Glomerular endothelial cell (primary cell): ENCODE data around the gene HNRNPF. TPM values are rescaled to one million over a fixed set of nuclear protein-coding genes. Genes with fewer than 3 reads are reported as not detected.
"Not testable (repeated sequence)": the region's sequence is repeated elsewhere in the genome, so short reads cannot be mapped to it uniquely, and the experiment has no call there.

Source experiments
- DNase-seq: peaks from one replicate; pipeline ENCODE4 v3.0.0-alpha.2; 2011; ENCODE audit warnings: low read depth, low spot score; ENCODE audit errors: extremely low read depth
- total RNA-seq: library from RNA; depleted of rRNA; stranded (reverse); fragments of >200 nt; gene quantifications from 2 replicates; pipeline ENCODE4 v1.2.3, GENCODE V29; 2015

The HNRNPF gene, protein sequence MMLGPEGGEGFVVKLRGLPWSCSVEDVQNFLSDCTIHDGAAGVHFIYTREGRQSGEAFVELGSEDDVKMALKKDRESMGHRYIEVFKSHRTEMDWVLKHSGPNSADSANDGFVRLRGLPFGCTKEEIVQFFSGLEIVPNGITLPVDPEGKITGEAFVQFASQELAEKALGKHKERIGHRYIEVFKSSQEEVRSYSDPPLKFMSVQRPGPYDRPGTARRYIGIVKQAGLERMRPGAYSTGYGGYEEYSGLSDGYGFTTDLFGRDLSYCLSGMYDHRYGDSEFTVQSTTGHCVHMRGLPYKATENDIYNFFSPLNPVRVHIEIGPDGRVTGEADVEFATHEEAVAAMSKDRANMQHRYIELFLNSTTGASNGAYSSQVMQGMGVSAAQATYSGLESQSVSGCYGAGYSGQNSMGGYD
- 175 and 203 TPM in 2 replicates for total RNA-seq

DNA sequence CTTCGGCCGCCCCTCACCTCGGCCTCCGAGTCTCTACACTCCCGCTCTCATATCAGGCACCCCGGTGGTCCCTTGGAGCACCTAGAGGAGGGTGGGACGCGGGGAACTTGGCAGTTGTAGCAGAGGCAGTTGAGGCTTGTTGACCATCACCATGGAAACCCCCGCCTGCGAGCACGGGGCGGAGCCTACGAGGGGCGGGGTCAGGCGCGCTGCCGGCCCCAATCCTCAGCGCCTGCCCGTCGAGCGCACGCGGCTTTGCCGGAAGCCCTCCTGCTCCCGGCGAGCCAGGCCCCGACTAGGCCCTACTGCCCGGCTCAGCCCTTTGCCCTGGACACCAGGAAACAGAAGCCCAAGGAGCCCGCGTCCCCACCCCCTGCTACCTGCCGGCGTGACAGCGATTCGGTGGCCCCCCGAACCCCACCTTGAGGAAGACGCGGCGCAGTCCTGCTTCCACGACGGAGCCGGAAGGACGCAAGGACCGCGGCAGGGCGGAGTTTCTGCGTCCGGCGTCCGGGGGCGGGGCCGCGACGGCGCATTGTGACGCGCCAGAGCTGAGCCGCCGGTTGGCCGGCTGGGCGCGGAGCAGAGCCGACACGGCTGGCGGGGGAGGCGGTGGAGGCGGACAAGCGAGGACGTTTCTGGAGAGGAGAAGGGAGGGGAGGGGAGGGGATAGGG lies at the start of gene HNRNPF:
Gene HNRNPF (minus strand): TSS at position 477 of the 675 bp plus-strand sequence. CDS start 21,302 bp downstream, outside the sequence.
- DNase-seq, result no peak

- no peak for DNase-seq
Observed at GRCh38 chr10:43458227-43458626, 49.2 kb upstream of the HNRNPF start.

- DNase-seq, result not testable (repeated sequence)
Observed at GRCh38 chr10:43456561-43456960, 47.6 kb upstream of the HNRNPF start.

DNA sequence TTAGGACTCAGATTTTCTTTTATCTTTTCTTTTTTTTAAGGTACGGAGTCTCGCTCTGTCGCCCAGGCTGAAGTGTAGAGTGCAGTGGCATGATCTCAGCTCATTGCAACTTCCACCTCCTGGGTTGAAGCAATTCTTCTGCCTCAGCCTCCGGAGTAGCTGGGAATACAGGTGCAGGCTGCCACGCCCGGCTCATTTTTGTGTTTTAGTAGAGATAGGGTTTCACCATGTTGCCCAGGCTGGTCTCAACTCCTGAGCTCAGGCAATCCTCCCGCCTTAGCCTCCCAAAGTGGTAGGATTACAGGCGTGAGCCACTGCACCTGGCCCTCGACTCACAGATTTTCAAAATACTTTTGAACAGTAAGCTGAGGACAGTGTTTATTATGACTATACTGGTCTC lies 45.0 kb upstream of the HNRNPF start:
- DNase-seq, result not testable (repeated sequence)

DNA sequence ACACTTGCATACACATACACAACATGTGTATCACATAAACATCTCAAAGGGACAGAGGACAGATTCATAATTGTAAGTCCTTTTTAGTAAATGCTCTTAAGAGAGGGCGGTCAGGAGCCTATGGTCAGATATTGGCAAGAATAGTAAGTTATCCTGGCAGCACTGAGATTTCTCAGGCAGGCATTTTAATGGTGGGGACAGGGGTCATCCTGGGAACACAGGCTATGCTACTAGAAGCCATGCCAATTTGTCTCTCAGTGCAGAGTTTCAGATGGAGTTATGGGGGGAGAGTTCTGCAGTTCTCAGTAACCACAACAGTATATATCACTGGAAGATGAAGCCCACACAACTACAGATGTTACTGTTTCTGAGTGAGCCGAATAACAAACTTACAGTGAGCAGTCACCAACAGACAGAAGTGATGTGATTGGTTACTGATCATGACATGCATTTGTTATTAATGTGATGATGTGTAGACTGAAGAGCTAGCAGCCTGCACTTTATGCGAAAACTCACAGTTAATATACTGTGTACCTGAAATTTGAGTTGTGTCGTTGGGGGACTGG lies 44.4 kb upstream of the HNRNPF start:
- no peak for DNase-seq

DNA sequence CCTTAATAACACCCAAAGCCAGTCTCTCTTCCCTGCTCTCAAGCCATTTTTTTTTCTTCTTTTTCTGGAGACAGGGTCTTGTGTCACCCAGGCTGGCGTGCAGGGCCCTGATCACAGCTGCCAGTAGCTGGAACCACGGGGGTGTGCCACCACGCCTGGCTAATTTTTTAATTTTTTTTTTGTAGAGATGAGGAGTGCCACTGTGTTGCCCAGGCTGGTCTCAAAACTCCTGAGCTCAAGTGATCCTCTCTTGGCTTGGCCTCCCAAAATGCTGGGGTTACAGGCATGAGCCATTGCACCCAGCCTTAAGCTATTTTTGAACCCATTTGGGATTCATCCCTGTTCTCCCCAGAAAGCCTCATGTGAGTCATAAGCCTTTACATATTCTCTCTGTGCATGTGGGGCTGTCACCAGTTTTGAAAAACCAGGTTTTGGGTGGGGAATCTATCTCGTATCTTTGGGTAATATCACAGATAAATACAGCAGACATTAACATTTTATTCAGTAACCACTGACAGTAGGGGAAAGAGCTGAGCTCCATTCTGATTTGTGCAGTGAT lies 43.4 kb upstream of the HNRNPF start:
- no peak for DNase-seq

- no peak for DNase-seq
Observed at GRCh38 chr10:43448742-43449141, 39.8 kb upstream of the HNRNPF start.

GRCh38 chr10:43446219-43447017 lies 37.4 kb upstream of the HNRNPF start:
- not testable (repeated sequence) for DNase-seq

GRCh38 chr10:43444897-43445466 lies 36.0 kb upstream of the HNRNPF start:
- DNase-seq, result no peak

DNA sequence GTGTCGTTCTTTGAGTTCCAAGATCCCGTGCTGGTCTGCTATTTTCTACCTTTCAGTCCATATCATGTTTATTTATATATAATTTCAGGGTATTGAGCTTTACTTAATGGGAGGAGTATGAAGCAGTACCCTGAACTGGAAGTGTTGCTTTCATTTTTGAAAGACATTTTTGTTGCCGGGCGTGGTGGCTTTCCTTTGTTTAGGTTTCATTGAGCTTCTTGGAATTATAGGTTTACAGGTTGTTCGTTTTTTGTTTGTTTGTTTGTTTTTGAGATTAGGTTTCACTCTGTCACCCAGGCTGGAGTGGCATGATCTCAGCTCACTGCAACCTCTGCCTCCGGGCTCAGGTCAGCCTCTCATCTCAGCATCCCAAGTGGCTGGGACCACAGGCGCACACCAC lies 35.3 kb upstream of the HNRNPF start:
- no peak for DNase-seq

GRCh38 chr10:43440463-43441134 lies 31.6 kb upstream of the HNRNPF start:
- DNase-seq, result no peak

DNA sequence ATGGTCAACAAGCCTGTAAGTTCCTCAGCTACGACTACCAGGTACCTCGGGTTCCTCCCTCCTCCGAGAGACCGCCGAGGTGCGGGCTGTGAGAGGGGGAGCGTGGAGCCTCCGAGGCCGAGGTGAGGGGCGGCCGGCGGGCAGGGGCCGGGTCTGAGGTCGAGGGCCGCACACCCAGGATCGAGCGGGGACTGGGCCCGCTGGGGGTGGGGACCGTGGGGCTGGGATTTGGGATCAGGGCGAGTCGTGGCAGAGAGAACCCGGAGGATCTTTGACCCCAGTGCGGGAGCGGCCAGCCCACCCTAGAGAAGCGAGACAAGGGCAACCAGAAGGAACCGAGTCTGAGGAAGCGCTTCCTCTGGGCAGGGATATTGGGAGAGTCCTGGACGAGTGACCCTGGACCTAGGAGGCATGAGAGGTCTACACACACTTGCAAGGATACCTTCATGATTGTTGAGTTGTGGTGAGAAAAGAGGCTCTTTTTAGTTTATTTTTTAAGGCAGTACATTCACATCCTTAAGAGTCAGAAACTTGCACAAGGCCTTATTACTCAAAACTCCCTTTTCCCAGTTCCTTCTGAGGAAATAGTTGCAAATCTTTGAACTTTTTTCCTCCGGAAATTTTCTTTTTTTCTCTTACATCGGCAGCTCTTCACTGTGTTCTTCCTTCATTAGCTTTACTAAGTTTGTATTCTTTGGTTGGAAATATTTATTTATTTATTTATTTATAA lies 28.3 kb upstream of the HNRNPF start:
- DNase-seq, result no peak

DNA sequence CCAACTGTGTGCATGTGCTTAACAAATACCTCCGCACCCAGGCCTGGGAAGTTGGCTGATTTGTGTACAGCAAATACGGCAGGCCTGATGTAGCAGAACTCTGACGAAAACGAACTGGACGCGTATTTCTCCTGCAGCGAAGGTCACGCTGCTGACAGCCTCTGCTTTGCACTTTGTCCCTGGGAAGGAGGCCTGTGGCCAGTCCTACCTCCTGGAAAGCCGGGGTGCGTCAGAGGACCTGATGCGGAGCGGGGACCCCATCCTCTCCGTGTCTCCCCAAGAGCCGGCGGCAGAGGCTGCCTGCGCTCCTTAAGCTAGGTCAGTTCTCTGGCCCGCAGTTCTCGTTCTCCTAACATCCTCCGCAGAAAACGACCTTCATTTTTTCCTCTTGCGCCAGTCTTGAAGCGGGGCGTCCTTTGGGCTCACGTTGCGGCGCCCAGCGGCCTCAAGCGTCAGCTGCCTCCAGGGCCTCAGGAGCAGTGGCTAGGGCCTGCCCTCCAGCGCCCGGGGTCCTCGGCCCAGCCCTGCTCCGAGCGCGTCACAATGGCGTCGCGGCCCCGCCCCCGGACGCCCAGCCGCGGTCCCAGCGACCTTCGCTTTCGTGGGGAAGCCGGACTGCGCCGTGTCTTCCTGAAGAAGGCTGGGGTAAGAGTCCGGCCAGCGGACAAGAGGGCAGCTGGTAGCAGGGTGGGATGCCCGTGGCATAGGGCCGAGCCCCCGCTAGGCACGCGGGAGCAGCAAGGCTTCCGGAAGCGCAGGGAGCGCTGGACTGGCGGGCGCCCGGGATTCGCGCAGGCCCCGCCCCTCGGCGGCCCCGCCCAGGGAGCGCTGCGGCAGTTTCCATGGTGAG lies 27.5 kb upstream of the HNRNPF start, which contains the start of gene ZNF487:
Gene ZNF487 (plus strand): TSS at position 821 of the 850 bp plus-strand sequence. CDS start 38,703 bp downstream, outside the sequence.
- no peak for DNase-seq

- DNase-seq, result no peak
Observed at GRCh38 chr10:43430926-43431663, 22.1 kb upstream of the HNRNPF start.

GRCh38 chr10:43427166-43427825 lies 18.3 kb upstream of the HNRNPF start:
- DNase-seq, result no peak

DNA sequence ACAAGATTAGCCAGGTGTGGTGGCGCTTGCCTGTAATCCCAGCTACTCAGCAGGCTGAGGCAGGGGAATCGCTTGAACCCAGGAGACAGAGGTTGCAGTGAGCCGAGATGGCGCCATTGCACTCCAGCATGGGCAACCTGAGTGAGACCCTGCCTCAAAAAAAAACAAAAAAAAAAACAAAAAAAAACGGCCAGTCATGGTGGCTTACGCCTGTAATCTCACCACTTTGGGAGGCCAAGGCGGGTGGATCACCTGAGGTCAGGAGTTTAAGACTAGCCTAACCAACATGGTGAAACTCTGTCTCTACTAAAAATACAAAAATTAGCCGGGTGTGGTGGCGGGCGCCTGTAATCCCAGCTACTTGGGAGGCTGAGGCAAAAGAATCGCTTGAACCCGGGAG lies 17.5 kb upstream of the HNRNPF start:
- not testable (repeated sequence) for DNase-seq

DNA sequence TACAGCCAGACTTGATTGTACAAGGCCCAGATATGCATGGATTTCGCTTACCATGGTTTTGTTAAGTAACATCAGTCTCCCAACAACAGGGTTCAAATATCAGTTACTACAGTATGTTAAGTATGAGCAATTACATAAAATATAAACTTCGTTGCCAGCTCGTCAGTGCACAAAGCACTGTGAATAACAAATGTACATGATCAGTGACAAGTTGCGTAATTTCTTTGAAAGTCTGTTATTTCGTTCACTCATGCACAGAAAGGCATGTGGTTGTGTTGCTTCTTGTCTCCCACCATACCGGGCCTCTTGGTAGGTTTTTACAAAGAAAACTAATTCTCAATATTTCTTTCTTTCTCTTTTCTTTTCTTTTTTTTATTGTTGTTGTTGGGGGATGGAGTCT lies 15.4 kb upstream of the HNRNPF start:
- no peak for DNase-seq
